ENCODE data around the gene RNLS.
"Not testable (repeated sequence)": the region's sequence is repeated elsewhere in the genome, so short reads cannot be mapped to it uniquely, and the experiment has no call there.

Gene RNLS

GRCh38 chr10:88311264-88311663 is 271.9 kb downstream of the RNLS start:
- Histone ChIP-seq H3K4me1 (ENCODE audit: control insufficient read depth, insufficient read depth, low read length) (peaks cover 7% of the 10 kb centered on the region), H3K36me3 (ENCODE audit: control insufficient read depth in 2 of 2, insufficient read depth in 1 of 2, low read length in 2 of 2) (no peaks in the 10 kb centered on the region), H3K4me3 (ENCODE audit: low read depth, low read length) (no peak overlapping the region), H3K27ac (ENCODE audit: extremely low read depth, low read depth, low read length) (no peak overlapping the region), H3K9me3 (ENCODE audit: control insufficient read depth, insufficient read depth, low read depth, low read length) (no peaks in the 10 kb centered on the region)
- CTCF ChIA-PET = no interaction called here
- POLR2A ChIA-PET = no interaction called here
- no peak for TF ChIP-seq ZNF16 (tag by site-specific recombination; IDR thresholded peaks at IDR 0.05; ENCODE audit: low read depth)

- H3K9me3 ChIP-seq (ENCODE audit: control insufficient read depth, insufficient read depth, low read depth, low read length) = no peaks in the 10 kb centered on the region
- H3K4me1 ChIP-seq (ENCODE audit: control insufficient read depth, insufficient read depth, low read length) = no peaks in the 10 kb centered on the region
- H3K27ac ChIP-seq (ENCODE audit: extremely low read depth, low read depth, low read length) = no peak overlapping the region
- TF ChIP-seq ZNF501 (tag by site-specific recombination; IDR thresholded peaks at IDR 0.05) (no peak), GLIS2 (tag by site-specific recombination; IDR thresholded peaks at IDR 0.05) (no peak), ZNF629 (tag by site-specific recombination; IDR thresholded peaks at IDR 0.05) (no peak), PRDM2 (tag by site-specific recombination; IDR thresholded peaks at IDR 0.05; ENCODE audit: borderline replicate concordance) (no peak), TCF7L2 (IDR thresholded peaks at IDR 0.05; ENCODE audit: borderline replicate concordance, low read depth, low read length) (no peak), HOXC10 (CRISPR knock-in tag; IDR thresholded peaks at IDR 0.05) (no peak), ZNF155 (tag by site-specific recombination; IDR thresholded peaks at IDR 0.05) (no peak), ZNF138 (tag by site-specific recombination; IDR thresholded peaks at IDR 0.05; ENCODE audit: borderline replicate concordance) (no peak), ZNF654 (tag by site-specific recombination; IDR thresholded peaks at IDR 0.05; ENCODE audit: low read depth) (no peak)
- no peaks in the 10 kb centered on the region for H3K36me3 ChIP-seq (ENCODE audit: control insufficient read depth in 2 of 2, insufficient read depth in 1 of 2, low read length in 2 of 2)
- CTCF ChIA-PET = interaction anchor here (0.9 to 1.7 kb wide), 2 partner anchors 9 to 80 kb away, joined by 5 read pairs; no protein-coding TSS in a partner anchor
- POLR2A ChIA-PET = no interaction called here
- H3K4me3 ChIP-seq (ENCODE audit: low read depth, low read length) = no peak overlapping the region
These were observed 273.8 kb downstream of the RNLS start for GRCh38 chr10:88309365-88309764.

- H3K4me3 ChIP-seq (ENCODE audit: low read depth, low read length); POLR2A ChIA-PET; H3K4me1 ChIP-seq (ENCODE audit: control insufficient read depth, insufficient read depth, low read length); H3K27ac ChIP-seq (ENCODE audit: extremely low read depth, low read depth, low read length); H3K36me3 ChIP-seq (ENCODE audit: control insufficient read depth in 2 of 2, insufficient read depth in 1 of 2, low read length in 2 of 2); H3K9me3 ChIP-seq (ENCODE audit: control insufficient read depth, insufficient read depth, low read depth, low read length): not testable (repeated sequence)
- CTCF ChIA-PET = interaction anchor here (0.7 to 1.7 kb wide), 2 partner anchors 9 to 81 kb away, joined by 5 to 10 read pairs; no protein-coding TSS in a partner anchor
These were observed 274.8 kb downstream of the RNLS start for GRCh38 chr10:88308361-88308760.

GRCh38 chr10:88299787-88300186 is 283.3 kb downstream of the RNLS start:
- CTCF ChIA-PET = interaction anchor here (0.7 to 0.9 kb wide), 3 partner anchors 9 to 11 kb away, joined by 3 to 10 read pairs (median 5); no protein-coding TSS in a partner anchor
- TF ChIP-seq ZFP3 (tag by site-specific recombination; IDR thresholded peaks at IDR 0.05; ENCODE audit: low read depth) = no peak
- no peak for TF ChIP-seq HIC1 (tag by site-specific recombination; IDR thresholded peaks at IDR 0.05)
- H3K27ac ChIP-seq (ENCODE audit: extremely low read depth, low read depth, low read length) = no peak overlapping the region

More at GRCh38 chr10:88299787-88300186, 283.3 kb downstream of the RNLS start:
- POLR2A ChIA-PET = no interaction called here
- H3K4me3 ChIP-seq (ENCODE audit: low read depth, low read length) = no peak overlapping the region
- no peaks in the 10 kb centered on the region for H3K36me3 ChIP-seq (ENCODE audit: control insufficient read depth in 2 of 2, insufficient read depth in 1 of 2, low read length in 2 of 2)
- no peaks in the 10 kb centered on the region for H3K4me1 ChIP-seq (ENCODE audit: control insufficient read depth, insufficient read depth, low read length)
- H3K9me3 ChIP-seq (ENCODE audit: control insufficient read depth, insufficient read depth, low read depth, low read length) = no peaks in the 10 kb centered on the region
